Tibial nerve (tissue), 4 donors: ENCODE data around the gene PDGFRA.

Experiments
- CTCF ChIP-seq, 5 experiments: fragments of 200-600 bp in 3 of 5; fragments of 450-650 bp in 2 of 5; sonication (generic) in 3 of 5; IDR thresholded peaks; one replicate each; pipeline ENCODE4 v1.5.1; 2016 to 2019; ENCODE audit warnings: antibody characterized with exemption in 5 of 5, mild to moderate bottlenecking in 3 of 5, moderate library complexity in 2 of 5
- EP300 ChIP-seq, 2 donors: sonication (generic); formaldehyde crosslinking; IDR thresholded peaks; one replicate each; pipeline ENCODE4 v1.6.1; 2017; ENCODE audit warnings: antibody characterized with exemption in 2 of 2, mild to moderate bottlenecking in 1 of 2
- POLR2A ChIP-seq, 2 donors: fragments of 450-650 bp; IDR thresholded peaks; one replicate each; pipeline ENCODE4 v1.6.1; 2017; ENCODE audit warnings: antibody characterized with exemption in 2 of 2, mild to moderate bottlenecking in 2 of 2, moderate library complexity in 2 of 2

GRCh38 chr4:54213001-54213400 is 16.1 kb upstream of the PDGFRA start:
- TF ChIP-seq CTCF (IDR thresholded peaks at IDR 0.05) = no peak
- no peak for TF ChIP-seq POLR2A (IDR thresholded peaks at IDR 0.05)
- TF ChIP-seq EP300 (IDR thresholded peaks at IDR 0.05) = no peak
